Breast epithelium (tissue), 3 donors: ENCODE data around the gene YPEL4.

Source experiments
- POLR2A ChIP-seq: fragments of 450-650 bp; IDR thresholded peaks from one replicate; pipeline ENCODE4 v1.6.1; 2016; ENCODE audit warnings: antibody characterized with exemption, mild to moderate bottlenecking, moderate library complexity
- TF ChIP-seq, protein P1 (sequence below), 3 donors: fragments of 450-650 bp; IDR thresholded peaks; one replicate each; pipeline ENCODE4 v1.5.1; 2016 to 2017; ENCODE audit warnings: antibody characterized with exemption in 3 of 3, mild to moderate bottlenecking in 3 of 3, moderate library complexity in 3 of 3

DNA sequence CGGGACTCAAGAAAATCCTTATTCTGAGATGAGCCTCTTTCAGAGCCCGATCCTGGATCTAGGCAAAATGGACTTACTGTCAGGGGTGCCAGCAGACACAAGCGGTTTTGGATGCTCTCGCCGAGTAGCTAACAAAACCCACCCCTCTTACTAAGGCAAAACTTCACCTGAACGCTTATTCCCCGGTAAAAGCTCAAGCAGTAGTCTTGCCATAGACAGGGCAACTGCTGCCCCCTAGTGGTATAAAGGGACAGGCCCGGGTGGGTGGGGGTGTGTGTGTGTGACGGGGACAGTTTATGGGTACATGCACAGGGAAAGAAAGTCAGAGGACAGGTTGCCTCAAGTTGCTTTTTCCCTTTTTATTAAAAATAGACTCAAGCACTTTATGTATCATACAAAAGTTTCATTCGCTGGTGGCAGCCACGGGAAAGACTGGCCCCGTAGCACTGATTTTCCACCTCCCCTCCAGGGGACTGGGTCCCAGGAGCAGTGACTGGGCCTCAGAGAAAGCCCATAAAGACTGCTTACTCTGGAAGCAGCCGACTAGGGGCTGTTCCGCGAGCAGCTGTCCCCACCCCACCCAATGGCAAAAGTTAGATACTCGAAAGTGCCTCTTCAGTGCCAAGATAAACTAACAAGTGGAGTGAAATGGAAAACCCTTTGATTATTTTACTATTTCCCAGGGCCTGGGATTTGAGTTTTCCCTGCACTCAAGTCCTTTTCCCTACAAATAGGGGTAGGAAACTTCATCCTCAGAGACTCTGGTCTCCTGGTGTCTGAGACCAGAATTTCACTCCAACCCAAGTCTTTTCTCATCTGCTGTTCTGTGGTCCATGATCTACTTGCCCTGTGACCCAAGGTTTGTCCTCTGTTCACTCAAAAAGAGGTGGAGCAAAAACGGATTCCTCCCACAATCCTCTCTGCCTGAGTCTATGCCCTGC, 4.7 kb downstream of the YPEL4 start:
- no peak for TF ChIP-seq POLR2A
- TF ChIP-seq, protein P1, sequence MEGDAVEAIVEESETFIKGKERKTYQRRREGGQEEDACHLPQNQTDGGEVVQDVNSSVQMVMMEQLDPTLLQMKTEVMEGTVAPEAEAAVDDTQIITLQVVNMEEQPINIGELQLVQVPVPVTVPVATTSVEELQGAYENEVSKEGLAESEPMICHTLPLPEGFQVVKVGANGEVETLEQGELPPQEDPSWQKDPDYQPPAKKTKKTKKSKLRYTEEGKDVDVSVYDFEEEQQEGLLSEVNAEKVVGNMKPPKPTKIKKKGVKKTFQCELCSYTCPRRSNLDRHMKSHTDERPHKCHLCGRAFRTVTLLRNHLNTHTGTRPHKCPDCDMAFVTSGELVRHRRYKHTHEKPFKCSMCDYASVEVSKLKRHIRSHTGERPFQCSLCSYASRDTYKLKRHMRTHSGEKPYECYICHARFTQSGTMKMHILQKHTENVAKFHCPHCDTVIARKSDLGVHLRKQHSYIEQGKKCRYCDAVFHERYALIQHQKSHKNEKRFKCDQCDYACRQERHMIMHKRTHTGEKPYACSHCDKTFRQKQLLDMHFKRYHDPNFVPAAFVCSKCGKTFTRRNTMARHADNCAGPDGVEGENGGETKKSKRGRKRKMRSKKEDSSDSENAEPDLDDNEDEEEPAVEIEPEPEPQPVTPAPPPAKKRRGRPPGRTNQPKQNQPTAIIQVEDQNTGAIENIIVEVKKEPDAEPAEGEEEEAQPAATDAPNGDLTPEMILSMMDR (IDR thresholded peaks at IDR 0.05), result peak; percentile 64 to 80 (median 69)
